GM23338 (cell line): ENCODE data around the gene FAM193B. TPM values are rescaled to one million over a fixed set of nuclear protein-coding genes. Genes with fewer than 3 reads are reported as not detected.

Experiments used
- CTCF ChIP-seq, 2 experiments: fragments of 200-600 bp in 1 of 2; sonication (generic) in 1 of 2; conservative IDR thresholded peaks; 2 replicates each; pipeline versions ENCODE4 v1.5.1 to v1.6.1; 2016 to 2017; ENCODE audit warnings: antibody characterized with exemption in 2 of 2, low read depth in 2 of 2, mild to moderate bottlenecking in 2 of 2, moderate library complexity in 1 of 2
- EZH2 ChIP-seq: fragments of 200-600 bp; sonication (generic); IDR thresholded peaks from one replicate; pipeline ENCODE4 v1.8.0; 2017; ENCODE audit warnings: antibody characterized with exemption, mild to moderate bottlenecking, low read depth; ENCODE audit not compliant: unreplicated experiment
- POLR2AphosphoS5 ChIP-seq: IDR thresholded peaks from 2 replicates; pipeline ENCODE4 v1.6.1; 2016; ENCODE audit warnings: antibody characterized with exemption, low read depth
- STAT1 ChIP-seq: IDR thresholded peaks from one replicate; pipeline ENCODE4 v1.6.1; 2016; ENCODE audit warnings: antibody characterized with exemption; ENCODE audit not compliant: unreplicated experiment
- ZNF462 ChIP-seq: fragments of 250-450 bp; sonication (Bioruptor Pico); IDR thresholded peaks from 2 replicates; pipeline ENCODE4 v1.5.0; 2020; ENCODE audit warnings: mild to moderate bottlenecking, moderate library complexity
- polyA plus RNA-seq: library from polyadenylated mRNA; unstranded; fragments of >200 nt; fragmentation: Nextera tagmentation; extraction: Ambion mirVana; gene quantifications from 2 replicates; pipeline ENCODE4 v1.2.1, GENCODE V29; 2016
- total RNA-seq: library from RNA; depleted of rRNA; stranded (reverse); fragments of >200 nt; shearing (Covaris generic); gene quantifications from 2 replicates; pipeline ENCODE4 v1.2.3, GENCODE V29; 2014
- TF ChIP-seq, protein P1 (sequence below): IDR thresholded peaks from 2 replicates; pipeline ENCODE4 v1.6.1; 2016; ENCODE audit warnings: antibody characterized with exemption

The FAM193B gene
- total and polyA plus RNA-seq, 2 experiments from 2014 or later = 44.4 to 58.6 TPM

GRCh38 chr5:177503351-177504085, 50.8 kb downstream of the FAM193B start (continued):
- no peak for TF ChIP-seq ZNF462 (CRISPR knock-in tag)
- no peak for TF ChIP-seq STAT1
- TF ChIP-seq, protein P1, sequence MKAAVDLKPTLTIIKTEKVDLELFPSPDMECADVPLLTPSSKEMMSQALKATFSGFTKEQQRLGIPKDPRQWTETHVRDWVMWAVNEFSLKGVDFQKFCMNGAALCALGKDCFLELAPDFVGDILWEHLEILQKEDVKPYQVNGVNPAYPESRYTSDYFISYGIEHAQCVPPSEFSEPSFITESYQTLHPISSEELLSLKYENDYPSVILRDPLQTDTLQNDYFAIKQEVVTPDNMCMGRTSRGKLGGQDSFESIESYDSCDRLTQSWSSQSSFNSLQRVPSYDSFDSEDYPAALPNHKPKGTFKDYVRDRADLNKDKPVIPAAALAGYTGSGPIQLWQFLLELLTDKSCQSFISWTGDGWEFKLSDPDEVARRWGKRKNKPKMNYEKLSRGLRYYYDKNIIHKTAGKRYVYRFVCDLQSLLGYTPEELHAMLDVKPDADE = no peak
- TF ChIP-seq EZH2 = no peak
- TF ChIP-seq POLR2AphosphoS5 = no peak
- TF ChIP-seq CTCF (conservative IDR thresholded peaks at IDR 0.05; ENCODE audit: low read depth in 2 of 2) = no peak
